Measurements from ENCODE around the gene KRTAP10-5.

The KRTAP10-5 gene

DNA sequence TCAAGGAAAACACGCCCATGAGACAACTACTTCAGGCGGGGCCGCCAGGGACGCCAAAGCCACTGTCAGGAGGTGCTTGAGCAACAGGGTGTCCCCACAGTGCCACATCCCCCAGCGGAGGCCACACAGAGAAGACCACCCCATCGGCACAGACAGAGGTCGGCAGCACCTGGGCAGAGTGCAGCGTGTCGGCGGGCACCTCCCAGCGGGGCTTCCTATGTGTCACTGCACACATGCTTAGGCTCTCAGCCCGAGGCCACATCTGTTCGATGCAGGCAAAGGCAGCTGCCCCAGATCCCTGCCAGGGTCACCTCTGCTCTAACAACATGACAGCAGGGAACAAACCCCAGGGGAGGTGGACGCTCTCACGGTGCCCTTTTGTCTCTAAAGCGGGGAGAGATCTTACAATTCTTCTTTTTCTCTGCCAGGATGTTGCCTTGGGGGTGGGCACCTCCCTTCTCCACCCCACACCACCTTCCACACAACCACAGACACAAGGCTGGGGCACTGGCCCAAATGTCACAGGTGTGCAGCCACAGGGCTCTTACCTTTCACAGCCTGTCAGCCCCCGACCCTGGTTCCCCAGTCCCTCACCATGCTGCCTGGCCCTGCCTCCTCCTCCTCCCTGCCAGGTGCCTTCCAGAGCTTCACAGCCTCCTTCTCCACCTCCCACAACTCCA, 35.6 kb upstream of the KRTAP10-5 start:
- in situ Hi-C loops (cut with MboI; ENCODE audit: low sequenced_read_pairs, unreplicated experiment): no loop called here
- TF ChIP-seq, protein P1, sequence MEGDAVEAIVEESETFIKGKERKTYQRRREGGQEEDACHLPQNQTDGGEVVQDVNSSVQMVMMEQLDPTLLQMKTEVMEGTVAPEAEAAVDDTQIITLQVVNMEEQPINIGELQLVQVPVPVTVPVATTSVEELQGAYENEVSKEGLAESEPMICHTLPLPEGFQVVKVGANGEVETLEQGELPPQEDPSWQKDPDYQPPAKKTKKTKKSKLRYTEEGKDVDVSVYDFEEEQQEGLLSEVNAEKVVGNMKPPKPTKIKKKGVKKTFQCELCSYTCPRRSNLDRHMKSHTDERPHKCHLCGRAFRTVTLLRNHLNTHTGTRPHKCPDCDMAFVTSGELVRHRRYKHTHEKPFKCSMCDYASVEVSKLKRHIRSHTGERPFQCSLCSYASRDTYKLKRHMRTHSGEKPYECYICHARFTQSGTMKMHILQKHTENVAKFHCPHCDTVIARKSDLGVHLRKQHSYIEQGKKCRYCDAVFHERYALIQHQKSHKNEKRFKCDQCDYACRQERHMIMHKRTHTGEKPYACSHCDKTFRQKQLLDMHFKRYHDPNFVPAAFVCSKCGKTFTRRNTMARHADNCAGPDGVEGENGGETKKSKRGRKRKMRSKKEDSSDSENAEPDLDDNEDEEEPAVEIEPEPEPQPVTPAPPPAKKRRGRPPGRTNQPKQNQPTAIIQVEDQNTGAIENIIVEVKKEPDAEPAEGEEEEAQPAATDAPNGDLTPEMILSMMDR (IDR thresholded peaks at IDR 0.05; ENCODE audit: borderline replicate concordance, control extremely low read depth, extremely low read depth, insufficient read depth, missing control alignments): no peak
- no peak for DNase-seq (ENCODE audit: low spot score)

DNA sequence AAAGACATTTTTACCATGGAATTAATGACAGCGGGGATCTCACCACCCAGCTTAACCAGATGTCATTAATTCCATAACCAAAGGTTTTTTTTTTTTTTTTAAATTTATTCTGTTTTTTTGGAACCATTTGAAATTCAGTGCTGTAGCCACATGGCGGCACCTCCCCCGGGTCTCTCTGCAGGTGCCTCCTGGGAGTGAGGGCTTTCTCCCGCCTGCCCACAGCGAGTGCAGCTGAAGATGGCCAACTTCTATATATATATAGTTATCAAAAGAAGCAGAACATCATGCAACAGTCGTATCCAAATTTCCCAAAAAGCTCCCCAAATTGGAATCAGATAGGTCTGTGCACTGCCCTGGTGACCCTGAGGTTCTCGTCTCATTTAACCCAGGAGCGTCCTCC, 35.1 kb upstream of the KRTAP10-5 start:
- no peak for DNase-seq (ENCODE audit: low spot score)
- in situ Hi-C loops (cut with MboI; ENCODE audit: low sequenced_read_pairs, unreplicated experiment): no loop called here
- TF ChIP-seq, protein P1 (IDR thresholded peaks at IDR 0.05; ENCODE audit: borderline replicate concordance, control extremely low read depth, extremely low read depth, insufficient read depth, missing control alignments): no peak

GRCh38 chr21:44614961-44615391, 34.6 kb upstream of the KRTAP10-5 start:
- no peak for DNase-seq (ENCODE audit: low spot score)
- TF ChIP-seq, protein P1 (IDR thresholded peaks at IDR 0.05; ENCODE audit: borderline replicate concordance, control extremely low read depth, extremely low read depth, insufficient read depth, missing control alignments): no peak
- in situ Hi-C loops (cut with MboI; ENCODE audit: low sequenced_read_pairs, unreplicated experiment): no loop called here

GRCh38 chr21:44614161-44614631, 33.8 kb upstream of the KRTAP10-5 start:
- in situ Hi-C loops (cut with MboI; ENCODE audit: low sequenced_read_pairs, unreplicated experiment): no loop called here
- DNase-seq (ENCODE audit: low spot score): no peak
- TF ChIP-seq, protein P1 (IDR thresholded peaks at IDR 0.05; ENCODE audit: borderline replicate concordance, control extremely low read depth, extremely low read depth, insufficient read depth, missing control alignments): no peak

DNA sequence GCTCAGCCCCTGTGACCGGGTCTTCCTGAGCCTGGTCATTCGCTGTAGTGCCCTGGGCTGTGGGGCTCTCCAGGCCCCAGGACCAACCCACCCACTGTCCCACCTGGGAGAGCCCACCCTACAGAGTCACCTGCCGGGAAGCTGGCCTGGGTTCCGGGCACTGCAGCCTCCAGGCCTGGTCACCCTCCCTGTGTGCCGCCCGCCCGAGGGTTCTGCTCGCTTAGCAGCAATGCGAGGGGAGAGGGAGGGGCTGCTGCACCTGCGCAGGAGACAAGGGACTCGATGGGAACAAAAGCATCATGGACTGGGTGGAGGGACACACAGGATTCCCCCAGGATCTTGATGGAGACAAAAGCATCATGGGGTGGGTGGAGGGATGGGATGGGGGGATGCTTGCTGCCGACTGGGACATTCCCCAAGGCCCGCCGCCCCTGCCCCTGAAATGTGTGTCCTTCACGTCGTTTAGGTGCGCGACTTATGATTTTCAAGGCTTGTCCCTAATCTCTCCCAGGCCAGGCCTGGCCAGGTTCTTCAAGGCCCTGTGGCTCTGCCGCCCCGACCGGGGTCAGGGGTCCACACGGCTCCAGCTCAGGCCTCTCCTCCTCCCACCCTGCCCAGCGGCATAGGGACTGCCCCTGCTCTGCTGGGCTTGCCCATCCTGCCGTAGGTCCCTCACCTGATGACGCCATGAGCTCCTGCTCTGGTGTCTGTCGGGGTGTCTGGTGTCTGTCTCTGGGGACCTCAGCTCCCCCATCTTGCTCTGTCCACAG, 33.2 kb upstream of the KRTAP10-5 start:
- in situ Hi-C loops (cut with MboI; ENCODE audit: low sequenced_read_pairs, unreplicated experiment): no loop called here
- TF ChIP-seq, protein P1 (IDR thresholded peaks at IDR 0.05; ENCODE audit: borderline replicate concordance, control extremely low read depth, extremely low read depth, insufficient read depth, missing control alignments): no peak
- DNase-seq (ENCODE audit: low spot score): no peak

GRCh38 chr21:44612669-44613229, 32.3 kb upstream of the KRTAP10-5 start:
- DNase-seq (ENCODE audit: low spot score): no peak
- in situ Hi-C loops (cut with MboI; ENCODE audit: low sequenced_read_pairs, unreplicated experiment): no loop called here
- TF ChIP-seq, protein P1 (IDR thresholded peaks at IDR 0.05; ENCODE audit: borderline replicate concordance, control extremely low read depth, extremely low read depth, insufficient read depth, missing control alignments): no peak

Data from GM13976 (cell line).